Smooth muscle cell (in vitro differentiated cells): Measurements from ENCODE around the gene ZNF821. TPM values are rescaled to one million over a fixed set of nuclear protein-coding genes. Genes with fewer than 3 reads are reported as not detected.

ENCODE experiments used
- DNase-seq: peaks from one replicate; lab custom pipeline; 2025; ENCODE audit not compliant: unreplicated experiment; lab: John Stamatoyannopoulos, UW
- H2AFZ ChIP-seq: fragments of 200-600 bp; sonication (generic); 2 replicates; pipeline ENCODE4 v1.6.0; 2016; ENCODE audit warnings: antibody characterized with exemption, low read depth, mild to moderate bottlenecking
- H3F3A ChIP-seq: fragments of 200-600 bp; sonication (generic); 2 replicates; pipeline ENCODE4 v1.6.0; 2017; ENCODE audit warnings: antibody characterized with exemption, low read depth
- H3K27ac ChIP-seq: fragments of 200-600 bp; sonication (generic); 2 replicates; pipeline ENCODE4 v1.5.1; 2016; ENCODE audit warnings: low read depth, mild to moderate bottlenecking
- H3K27me3 ChIP-seq: fragments of 200-600 bp; sonication (generic); 2 replicates; pipeline ENCODE4 v1.6.1; 2016; ENCODE audit warnings: low read depth, mild to moderate bottlenecking
- H3K36me3 ChIP-seq: fragments of 200-600 bp; sonication (generic); 2 replicates; pipeline ENCODE4 v1.5.1; 2016; ENCODE audit warnings: low read depth
- H3K4me1 ChIP-seq: fragments of 200-600 bp; sonication (generic); 2 replicates; pipeline ENCODE4 v1.5.1; 2016; ENCODE audit warnings: low read depth
- H3K4me2 ChIP-seq: fragments of 200-600 bp; sonication (generic); 2 replicates; pipeline ENCODE4 v1.6.0; 2016; ENCODE audit warnings: mild to moderate bottlenecking
- H3K4me3 ChIP-seq: fragments of 200-600 bp; sonication (generic); 2 replicates; pipeline ENCODE4 v1.5.1; 2016; ENCODE audit warnings: mild to moderate bottlenecking
- H3K79me2 ChIP-seq: fragments of 200-600 bp; sonication (generic); 2 replicates; pipeline ENCODE4 v1.6.0; 2016; ENCODE audit warnings: low read depth, mild to moderate bottlenecking
- H3K9ac ChIP-seq: fragments of 200-600 bp; sonication (generic); 2 replicates; pipeline ENCODE4 v1.6.0; 2016; ENCODE audit warnings: low read depth
- H3K9me3 ChIP-seq: fragments of 200-600 bp; sonication (generic); replicated peaks from 2 replicates; pipeline ENCODE4 v1.5.1; 2016; ENCODE audit warnings: low read depth
- H4K20me1 ChIP-seq: fragments of 200-600 bp; sonication (generic); 2 replicates; pipeline ENCODE4 v1.6.0; 2016; ENCODE audit warnings: low read depth
- CTCF ChIP-seq: fragments of 200-600 bp; sonication (generic); IDR thresholded peaks from 2 replicates; pipeline ENCODE4 v1.5.1; 2017; ENCODE audit warnings: borderline replicate concordance, mild to moderate bottlenecking, antibody characterized with exemption; ENCODE audit not compliant: insufficient read depth, poor library complexity, severe bottlenecking
- WGBS: methylation state at CpG from one replicate; pipeline ENCODE4 v1.1.7; 2016; ENCODE audit warnings: low lambda C conversion rate; 5-methylcytosine and 5-hydroxymethylcytosine counted together
- polyA plus RNA-seq: library from polyadenylated mRNA; unstranded; fragments of >200 nt; fragmentation: Nextera tagmentation; extraction: Ambion mirVana; gene quantifications from 2 replicates; pipeline ENCODE4 v1.2.1, GENCODE V29; 2016
- total RNA-seq: library from RNA; depleted of rRNA; stranded (reverse); fragments of >200 nt; gene quantifications from 2 replicates; pipeline ENCODE4 v1.2.3, GENCODE V29; 2014

The ZNF821 gene
- total and polyA plus RNA-seq, 2 experiments from 2014 or later = 12.0 to 17.5 TPM

GRCh38 chr16:71894229-71894920 is 10.4 kb upstream of the ZNF821 start:
- peaks cover 40% of the 10 kb centered on the region for H3K79me2 ChIP-seq
- peaks cover 13% of the 10 kb centered on the region for H3K4me1 ChIP-seq
- peak overlapping the region; percentile 84 for H2AFZ ChIP-seq
- H3K4me2 ChIP-seq = peak overlapping the region; percentile 95
- WGBS = under 1% methylated on average over 31 of the region's 31 CpGs
- no peaks in the 10 kb centered on the region for H3K36me3 ChIP-seq
- no peaks in the 10 kb centered on the region for H3K9me3 ChIP-seq
- no peaks in the 10 kb centered on the region for H3K27me3 ChIP-seq
- peak overlapping the region; percentile 98 for H3K27ac ChIP-seq
- H3K4me3 ChIP-seq = peak overlapping the region; percentile 88
- peak overlapping the region; percentile 95 for H3K9ac ChIP-seq
- peaks cover 35% of the 10 kb centered on the region for H4K20me1 ChIP-seq
- peaks cover 17% of the 10 kb centered on the region for H3F3A ChIP-seq
- DNase-seq = no peak
- TF ChIP-seq CTCF = no peak

- Histone ChIP-seq H3K27me3 (no peaks in the 10 kb centered on the region), H3K4me2 (peak overlapping the region; percentile 95), H3K9ac (peak overlapping the region; percentile 95), H3F3A (peaks cover 17% of the 10 kb centered on the region), H3K9me3 (no peaks in the 10 kb centered on the region), H3K4me3 (peak overlapping the region; percentile 88), H4K20me1 (peaks cover 30% of the 10 kb centered on the region), H2AFZ (peak overlapping the region; percentile 61), H3K79me2 (peaks cover 35% of the 10 kb centered on the region), H3K36me3 (no peaks in the 10 kb centered on the region), H3K4me1 (peaks cover 13% of the 10 kb centered on the region), H3K27ac (peak overlapping the region; percentile 98)
- 59% methylated on average over 7 of the region's 7 CpGs for WGBS
- no peak for TF ChIP-seq CTCF
- no peak for DNase-seq
Observed at GRCh38 chr16:71893888-71894228, 9.9 kb upstream of the ZNF821 start.

GRCh38 chr16:71889147-71889546 is 5.2 kb upstream of the ZNF821 start:
- Histone ChIP-seq H4K20me1 (no peaks in the 10 kb centered on the region), H3K9me3 (no peaks in the 10 kb centered on the region), H3K79me2 (no peaks in the 10 kb centered on the region), H3K4me1 (no peaks in the 10 kb centered on the region), H2AFZ (no peak overlapping the region), H3K36me3 (no peaks in the 10 kb centered on the region), H3K27me3 (no peaks in the 10 kb centered on the region), H3K4me3 (no peak overlapping the region), H3F3A (peaks cover 17% of the 10 kb centered on the region), H3K27ac (no peak overlapping the region), H3K4me2 (no peak overlapping the region), H3K9ac (no peak overlapping the region)
- no peak for DNase-seq
- no peak for TF ChIP-seq CTCF
- 88% methylated on average over 3 of the region's 3 CpGs for WGBS

- H3K36me3 ChIP-seq = no peaks in the 10 kb centered on the region
- peaks cover 6% of the 10 kb centered on the region for H3K4me1 ChIP-seq
- peaks cover 12% of the 10 kb centered on the region for H4K20me1 ChIP-seq
- no peak overlapping the region for H3K27ac ChIP-seq
- H3K4me2 ChIP-seq = no peak overlapping the region
- no peaks in the 10 kb centered on the region for H3K27me3 ChIP-seq
- no peak for DNase-seq
- H3K79me2 ChIP-seq = no peaks in the 10 kb centered on the region
- H2AFZ ChIP-seq = no peak overlapping the region
- 52% methylated on average over 4 of the region's 4 CpGs for WGBS
- H3K9ac ChIP-seq = no peak overlapping the region
- no peak for TF ChIP-seq CTCF
- H3F3A ChIP-seq = peaks cover 9% of the 10 kb centered on the region
- no peaks in the 10 kb centered on the region for H3K9me3 ChIP-seq
- H3K4me3 ChIP-seq = no peak overlapping the region
Observed at GRCh38 chr16:71885261-71885650, 1.3 kb upstream of the ZNF821 start.
